WERI-Rb-1 (cell line): ENCODE data around the gene PRAMEF33.
"Not testable (repeated sequence)": the region's sequence is repeated elsewhere in the genome, so short reads cannot be mapped to it uniquely, and the experiment has no call there.

Source experiments
- DNase-seq: peaks from one replicate; pipeline ENCODE4 v3.0.0-alpha.2; 2020
- H3K27ac ChIP-seq: fragments of 250-450 bp; sonication (Bioruptor Pico); 2 replicates; pipeline ENCODE4 v1.5.1; 2020; ENCODE audit warnings: mild to moderate bottlenecking, moderate library complexity
- H3K27me3 ChIP-seq: fragments of 250-450 bp; sonication (Bioruptor Pico); 2 replicates; pipeline ENCODE4 v1.5.1; 2021; ENCODE audit warnings: mild to moderate bottlenecking, low read depth, moderate library complexity; ENCODE audit not compliant: insufficient read depth, severe bottlenecking
- H3K36me3 ChIP-seq: fragments of 250-450 bp; sonication (Bioruptor Pico); 2 replicates; pipeline ENCODE4 v1.5.1; 2020; ENCODE audit warnings: mild to moderate bottlenecking, moderate library complexity
- H3K4me3 ChIP-seq: 2 replicates; pipeline ENCODE4 v1.5.1; 2011; ENCODE audit warnings: low read depth, mild to moderate bottlenecking, control low read depth, low read length
- H3K9me3 ChIP-seq: fragments of 250-450 bp; sonication (Bioruptor Pico); 2 replicates; pipeline ENCODE4 v1.5.1; 2021; ENCODE audit warnings: mild to moderate bottlenecking, moderate library complexity; ENCODE audit not compliant: severe bottlenecking

Gene PRAMEF33

DNA sequence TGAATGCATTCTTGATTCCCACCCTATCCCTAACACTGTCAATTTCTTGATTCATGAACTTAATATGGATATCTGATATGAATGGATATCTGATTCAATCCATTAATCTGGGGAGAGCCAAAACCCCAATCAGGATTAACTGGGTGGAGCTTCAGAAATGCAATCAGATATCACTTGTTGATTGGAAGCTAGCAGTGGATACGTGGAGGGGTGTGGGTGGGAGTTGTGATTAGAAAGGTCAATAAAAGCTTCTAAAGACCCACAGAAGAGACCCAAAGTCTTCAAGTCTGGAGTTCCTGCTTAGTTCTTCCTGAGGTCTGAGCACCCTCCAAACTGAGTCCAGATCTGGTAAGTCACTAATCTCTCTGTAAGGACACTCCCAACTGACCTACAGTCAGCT lies at the start of gene PRAMEF33:
Gene PRAMEF33, plus strand, starts transcription at position 301 of the 400 bp plus-strand sequence. CDS start 2,416 bp downstream, outside the sequence.
- not testable (repeated sequence) for H3K4me3 ChIP-seq, H3K27me3 ChIP-seq, DNase-seq, H3K27ac ChIP-seq, H3K9me3 ChIP-seq, H3K36me3 ChIP-seq

- H3K36me3 ChIP-seq, H3K27ac ChIP-seq, H3K9me3 ChIP-seq, DNase-seq, H3K4me3 ChIP-seq, H3K27me3 ChIP-seq: not testable (repeated sequence)
Measured at GRCh38 chr1:13253898-13254297, 49.4 kb upstream of the PRAMEF33 start, which contains the start of gene PRAMEF5. Gene PRAMEF5, plus strand, starts transcription at chr1:13254198. Its CDS starts 5,071 bp downstream, at chr1:13259269.

DNA sequence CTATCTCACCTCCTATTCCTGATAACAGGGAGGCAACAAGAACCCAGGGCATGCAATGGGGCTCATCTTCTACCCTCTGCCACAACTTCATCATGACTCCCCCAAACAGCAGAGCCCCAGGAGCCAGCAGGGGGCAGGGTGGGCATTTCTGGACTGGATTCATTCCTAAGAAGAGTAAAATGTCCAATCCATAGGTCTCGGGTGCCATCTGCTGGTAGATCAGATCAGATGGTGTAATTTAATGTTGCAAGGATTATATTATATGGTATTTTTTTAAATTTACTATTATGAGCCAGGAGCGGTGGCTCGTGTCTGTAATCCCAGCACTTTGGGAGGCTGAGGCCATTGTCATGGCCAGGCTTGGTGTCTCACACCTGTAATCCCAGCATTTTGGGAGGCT lies 38.2 kb upstream of the PRAMEF33 start:
- H3K4me3 ChIP-seq, DNase-seq, H3K27ac ChIP-seq, H3K27me3 ChIP-seq, H3K9me3 ChIP-seq, H3K36me3 ChIP-seq: not testable (repeated sequence)

- not testable (repeated sequence) for H3K27ac ChIP-seq, DNase-seq
Measured at GRCh38 chr1:13277016-13277415, 26.3 kb upstream of the PRAMEF33 start.

GRCh38 chr1:13279617-13280016 lies 23.7 kb upstream of the PRAMEF33 start:
- H3K27ac ChIP-seq, DNase-seq, H3K27me3 ChIP-seq, H3K9me3 ChIP-seq, H3K36me3 ChIP-seq, H3K4me3 ChIP-seq: not testable (repeated sequence)

More at GRCh38 chr1:13277016-13277415, 26.3 kb upstream of the PRAMEF33 start:
- not testable (repeated sequence) for H3K4me3 ChIP-seq, H3K9me3 ChIP-seq, H3K36me3 ChIP-seq, H3K27me3 ChIP-seq

DNA sequence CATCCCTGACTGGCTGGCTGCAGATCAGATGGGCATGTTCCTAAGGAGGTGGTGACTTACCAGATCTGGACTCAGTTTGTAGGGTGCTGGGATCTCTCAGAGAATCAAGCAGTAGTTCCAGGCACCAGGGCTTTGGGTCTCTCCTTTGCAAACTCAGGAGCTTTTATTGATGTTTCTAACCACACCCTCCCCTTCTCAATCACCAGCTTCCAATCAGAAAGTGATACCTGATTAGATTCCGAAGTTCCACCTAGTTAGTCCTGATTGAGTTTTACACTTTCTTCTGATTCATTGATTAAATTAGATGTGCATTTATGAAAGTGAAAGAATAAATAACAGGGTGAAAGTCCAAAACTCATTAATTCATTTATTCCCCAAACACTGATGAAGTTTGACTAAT lies 18.3 kb upstream of the PRAMEF33 start, which contains the start of gene PRAMEF8:
Gene PRAMEF8, minus strand, starts transcription at position 101 of the 400 bp plus-strand sequence. CDS start 1,046 bp downstream, outside the sequence.
- H3K27me3 ChIP-seq, H3K36me3 ChIP-seq, H3K9me3 ChIP-seq, H3K4me3 ChIP-seq, H3K27ac ChIP-seq, DNase-seq: not testable (repeated sequence)

DNA sequence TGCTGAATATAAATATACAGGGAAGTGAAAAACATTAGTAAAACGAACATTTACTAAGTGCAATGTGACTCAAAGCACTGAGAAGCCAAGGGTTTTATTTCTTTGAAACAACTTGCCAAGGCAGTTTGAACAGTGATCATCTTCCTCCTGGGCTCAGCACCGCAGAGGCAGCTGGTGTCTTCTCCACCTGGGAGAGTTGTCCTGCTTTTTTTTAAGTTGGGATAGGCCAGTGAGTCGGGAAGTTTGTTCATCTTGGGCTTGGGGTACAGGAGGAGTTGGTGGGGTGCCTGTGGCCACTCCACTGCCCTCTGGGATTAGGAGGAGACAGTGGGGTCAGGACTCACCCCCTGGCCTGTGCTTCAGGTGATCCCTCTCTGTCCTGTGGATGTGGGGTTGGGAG lies 14.3 kb upstream of the PRAMEF33 start:
- H3K27ac ChIP-seq, H3K36me3 ChIP-seq, H3K27me3 ChIP-seq, H3K9me3 ChIP-seq, DNase-seq, H3K4me3 ChIP-seq: not testable (repeated sequence)

DNA sequence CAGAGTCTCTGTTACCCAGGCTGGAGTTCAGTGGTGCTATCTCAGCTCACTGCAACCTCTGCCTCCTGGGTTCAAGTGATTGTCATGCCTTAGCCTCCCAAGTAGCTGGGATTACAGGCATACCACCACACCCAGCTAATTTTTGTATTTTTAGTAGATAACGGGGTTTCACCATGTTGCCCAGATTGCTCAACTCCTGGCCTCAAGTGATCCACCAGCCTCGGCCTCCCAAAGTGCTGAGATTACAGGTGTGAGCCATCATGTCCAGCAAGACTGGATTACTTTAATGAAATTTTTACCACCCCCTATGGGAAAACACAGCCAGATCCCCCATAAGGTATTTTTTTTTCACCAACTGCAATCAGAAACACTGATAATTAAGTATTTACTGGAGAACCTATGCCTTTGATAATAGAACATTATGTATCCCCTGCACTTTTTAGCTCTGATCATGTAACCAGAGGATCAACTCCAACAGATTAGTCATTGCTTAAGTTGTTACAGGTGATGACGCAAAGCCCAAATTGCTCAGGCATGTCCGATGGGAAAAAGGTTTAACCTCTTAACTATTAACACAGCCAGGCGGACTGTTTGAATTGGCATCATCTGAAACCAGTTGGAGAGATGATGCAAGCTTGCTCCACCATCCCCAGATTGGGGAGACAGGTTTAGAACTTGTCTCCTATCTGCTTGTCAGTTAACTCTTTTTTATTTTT lies 6.0 kb upstream of the PRAMEF33 start:
- not testable (repeated sequence) for H3K27me3 ChIP-seq, DNase-seq, H3K36me3 ChIP-seq, H3K4me3 ChIP-seq, H3K9me3 ChIP-seq, H3K27ac ChIP-seq

DNA sequence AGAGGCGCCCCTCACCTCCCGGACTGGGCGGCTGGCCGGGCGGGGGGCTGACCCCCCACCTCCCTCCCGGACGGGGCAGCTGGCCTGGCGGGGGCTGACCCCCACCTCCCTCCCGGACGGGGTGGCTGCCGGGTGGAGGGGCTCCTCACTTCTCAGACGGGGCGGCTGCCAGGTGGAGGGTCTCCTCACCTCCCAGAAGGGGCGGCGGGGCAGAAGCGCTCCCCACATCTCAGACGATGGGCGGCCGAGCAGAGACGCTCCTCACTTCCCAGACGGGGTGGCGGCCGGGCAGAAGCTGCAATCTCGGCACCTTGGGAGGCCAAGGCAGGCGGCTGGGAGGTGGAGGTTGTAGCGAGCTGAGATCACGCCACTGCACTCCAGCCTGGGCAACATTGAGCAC lies 4.6 kb upstream of the PRAMEF33 start:
- not testable (repeated sequence) for DNase-seq, H3K27me3 ChIP-seq, H3K4me3 ChIP-seq, H3K9me3 ChIP-seq, H3K36me3 ChIP-seq, H3K27ac ChIP-seq

GRCh38 chr1:13302197-13302596 lies 1.1 kb upstream of the PRAMEF33 start:
- H3K27me3 ChIP-seq, H3K36me3 ChIP-seq, DNase-seq, H3K4me3 ChIP-seq, H3K9me3 ChIP-seq, H3K27ac ChIP-seq: not testable (repeated sequence)

DNA sequence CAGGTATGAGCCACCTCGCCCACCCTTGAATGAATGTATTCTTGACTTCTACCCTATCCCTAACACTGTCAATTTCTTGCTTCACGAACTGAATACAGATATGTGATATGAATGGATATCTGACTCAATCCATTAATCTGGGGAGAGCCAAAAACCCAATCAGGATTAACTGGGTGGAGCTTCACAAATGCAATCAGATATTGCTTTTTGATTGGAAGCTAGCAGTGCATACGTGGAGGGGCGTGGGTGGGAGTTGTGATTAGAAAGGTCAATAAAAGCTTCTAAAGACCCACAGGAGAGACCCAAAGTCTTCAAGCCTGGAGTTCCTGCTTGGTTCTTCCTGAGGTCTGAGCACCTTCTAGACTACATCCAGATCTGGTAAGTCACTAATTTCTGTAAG lies 11.9 kb downstream of the PRAMEF33 start, which contains the start of gene PRAMEF15:
Gene PRAMEF15, plus strand, starts transcription at position 301 of the 400 bp plus-strand sequence. CDS start 2,827 bp downstream, outside the sequence.
- not testable (repeated sequence) for DNase-seq, H3K9me3 ChIP-seq, H3K27me3 ChIP-seq, H3K36me3 ChIP-seq, H3K27ac ChIP-seq, H3K4me3 ChIP-seq

GRCh38 chr1:13342496-13342895 lies 39.2 kb downstream of the PRAMEF33 start:
- H3K9me3 ChIP-seq, result not testable (repeated sequence)

GRCh38 chr1:13347034-13347433 lies 43.7 kb downstream of the PRAMEF33 start, which contains the start of gene PRAMEF14:
Gene PRAMEF14, minus strand, starts transcription at chr1:13347134. Its CDS starts 1,820 bp downstream, at chr1:13345314.
- H3K36me3 ChIP-seq, H3K4me3 ChIP-seq, H3K27me3 ChIP-seq, DNase-seq, H3K9me3 ChIP-seq, H3K27ac ChIP-seq: not testable (repeated sequence)

More at GRCh38 chr1:13342496-13342895, 39.2 kb downstream of the PRAMEF33 start:
- not testable (repeated sequence) for H3K4me3 ChIP-seq, H3K36me3 ChIP-seq, DNase-seq, H3K27ac ChIP-seq, H3K27me3 ChIP-seq

GRCh38 chr1:13353476-13353875 lies 50.1 kb downstream of the PRAMEF33 start:
- H3K9me3 ChIP-seq, H3K27me3 ChIP-seq, H3K36me3 ChIP-seq, H3K27ac ChIP-seq, H3K4me3 ChIP-seq, DNase-seq: not testable (repeated sequence)

DNA sequence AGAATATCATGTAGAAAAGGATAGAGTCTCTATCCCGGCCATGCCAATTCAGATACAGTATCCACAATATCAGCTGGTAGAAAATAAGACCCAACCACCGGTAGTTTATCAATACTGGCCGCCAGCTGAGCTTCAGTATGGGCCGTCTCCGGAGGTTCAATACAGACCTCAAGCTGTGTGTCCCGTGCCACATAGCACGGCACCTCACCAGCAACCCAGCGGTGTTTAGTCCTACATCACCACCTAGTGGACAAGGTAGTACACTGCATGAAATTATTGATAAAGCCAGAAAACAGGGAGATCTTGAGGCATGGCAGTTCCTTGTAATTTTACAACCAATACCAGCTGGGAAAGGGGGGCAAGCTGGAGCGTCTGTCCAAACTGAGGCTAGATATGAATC lies 51.1 kb downstream of the PRAMEF33 start:
- not testable (repeated sequence) for H3K9me3 ChIP-seq

More for the DNA sequence above, 51.1 kb downstream of the PRAMEF33 start:
- H3K4me3 ChIP-seq, H3K27ac ChIP-seq, H3K27me3 ChIP-seq, DNase-seq, H3K36me3 ChIP-seq: not testable (repeated sequence)
